Stomach (tissue), 4 donors: ENCODE results near the gene CYP17A1.

Source experiments
- CTCF ChIP-seq, 7 experiments: fragments of 450-650 bp in 4 of 7; fragments of 200-600 bp in 3 of 7; sonication (generic) in 3 of 7; IDR thresholded peaks; one replicate each; pipeline ENCODE4 v1.5.1; 2016 to 2019; ENCODE audit warnings: antibody characterized with exemption in 7 of 7, control low read depth in 2 of 7, mild to moderate bottlenecking in 1 of 7
- EP300 ChIP-seq: sonication (generic); formaldehyde crosslinking; IDR thresholded peaks from one replicate; pipeline ENCODE4 v1.6.1; 2017; ENCODE audit warnings: antibody characterized with exemption
- POLR2A ChIP-seq, 4 donors: fragments of 450-650 bp; IDR thresholded peaks; one replicate each; pipeline ENCODE4 v1.6.1; 2016; ENCODE audit warnings: antibody characterized with exemption in 4 of 4, control low read depth in 2 of 4, mild to moderate bottlenecking in 1 of 4, moderate library complexity in 1 of 4

- TF ChIP-seq POLR2A (IDR thresholded peaks at IDR 0.05) (no peak), CTCF (IDR thresholded peaks at IDR 0.05) (no peak), EP300 (no peak)
Measured at GRCh38 chr10:102878629-102879028, 41.4 kb upstream of the CYP17A1 start.
